Neuronal stem cell (in vitro differentiated cells): ENCODE results near the gene PIWIL1.

ENCODE experiments used
- DNase-seq: peaks from one replicate; pipeline ENCODE4 v3.0.0-alpha.2; 2013; ENCODE audit warnings: low spot score
- H2AFZ ChIP-seq: one replicate; pipeline ENCODE4 v1.6.1; 2013; ENCODE audit warnings: mild to moderate bottlenecking, low read length, inconsistent platforms
- H2AK5ac ChIP-seq: 2 replicates; pipeline ENCODE4 v1.6.1; 2013; ENCODE audit warnings: low read depth, mild to moderate bottlenecking, inconsistent platforms, low read length, moderate library complexity, mixed read lengths
- H2BK120ac ChIP-seq: 2 replicates; pipeline ENCODE4 v1.6.1; 2013; ENCODE audit warnings: low read depth, mild to moderate bottlenecking, inconsistent platforms, low read length, moderate library complexity, mixed read lengths
- H2BK12ac ChIP-seq: one replicate; pipeline ENCODE4 v1.6.1; 2013; ENCODE audit warnings: low read length, inconsistent platforms
- H2BK15ac ChIP-seq: 2 replicates; pipeline ENCODE4 v1.6.1; 2013; ENCODE audit warnings: mild to moderate bottlenecking, low read length, inconsistent platforms, mixed read lengths
- H2BK5ac ChIP-seq: one replicate; pipeline ENCODE4 v1.6.1; 2013; ENCODE audit warnings: inconsistent platforms, mild to moderate bottlenecking, low read length, moderate library complexity
- H3K14ac ChIP-seq: one replicate; pipeline ENCODE4 v1.6.1; 2013; ENCODE audit warnings: low read length, inconsistent platforms
- H3K18ac ChIP-seq: 2 replicates; pipeline ENCODE4 v1.6.1; 2013; ENCODE audit warnings: low read length, inconsistent platforms
- H3K23ac ChIP-seq: 2 replicates; pipeline ENCODE4 v1.6.1; 2013; ENCODE audit warnings: low read depth, mild to moderate bottlenecking, mixed read lengths, low read length, inconsistent platforms; ENCODE audit not compliant: poor library complexity
- H3K27ac ChIP-seq: replicated peaks from 3 replicates; pipeline ENCODE4 v1.5.1; 2013; ENCODE audit warnings: low read length, inconsistent platforms
- H3K27me3 ChIP-seq, 3 experiments: 2 replicates each; pipeline ENCODE4 v1.6.1; 2013; ENCODE audit warnings: low read length in 3 of 3, mild to moderate bottlenecking in 2 of 3, inconsistent platforms in 1 of 3, low read depth in 1 of 3, mixed read lengths in 1 of 3, moderate library complexity in 1 of 3; ENCODE audit not compliant: control insufficient read depth in 3 of 3, insufficient read depth in 3 of 3
- H3K36me3 ChIP-seq, 2 donors: replicated peaks in 1 of 2; 2 replicates each; pipeline ENCODE4 v1.6.1; 2013; ENCODE audit warnings: low read length in 2 of 2; ENCODE audit not compliant: control insufficient read depth in 2 of 2, insufficient read depth in 2 of 2
- H3K4ac ChIP-seq: 2 replicates; pipeline ENCODE4 v1.6.1; 2013; ENCODE audit warnings: inconsistent platforms, mild to moderate bottlenecking, low read length, moderate library complexity
- H3K4me1 ChIP-seq, 2 donors: 1 replicate in 1 of 2; 2 replicates in 1 of 2; pipeline ENCODE4 v1.6.1; 2013; ENCODE audit warnings: low read length in 2 of 2, low read depth in 1 of 2; ENCODE audit not compliant: control insufficient read depth in 2 of 2, insufficient read depth in 1 of 2
- H3K4me2 ChIP-seq: one replicate; pipeline ENCODE4 v1.6.1; 2013; ENCODE audit warnings: mild to moderate bottlenecking, low read length, inconsistent platforms; ENCODE audit not compliant: insufficient read depth, poor library complexity, severe bottlenecking
- H3K4me3 ChIP-seq, 2 donors: 2 replicates each; pipeline ENCODE4 v1.5.1; 2013; ENCODE audit warnings: low read length in 2 of 2, mild to moderate bottlenecking in 2 of 2, inconsistent platforms in 1 of 2, moderate library complexity in 1 of 2
- H3K79me1 ChIP-seq: one replicate; pipeline ENCODE4 v1.6.1; 2013; ENCODE audit warnings: low read depth, mild to moderate bottlenecking, inconsistent platforms, low read length, moderate library complexity
- H3K9ac ChIP-seq: one replicate; pipeline ENCODE4 v1.6.1; 2013; ENCODE audit warnings: mild to moderate bottlenecking, low read depth, low read length, inconsistent platforms; ENCODE audit not compliant: poor library complexity
- H3K9me3 ChIP-seq, 2 donors: replicated peaks in 1 of 2; 2 replicates each; pipeline versions ENCODE3 to v1.6.1; 2013; ENCODE audit warnings: low read length in 2 of 2, mild to moderate bottlenecking in 2 of 2, inconsistent platforms in 1 of 2, low read depth in 1 of 2, mixed read lengths in 1 of 2, moderate library complexity in 1 of 2; ENCODE audit not compliant: control insufficient read depth in 2 of 2, insufficient read depth in 1 of 2
- H4K8ac ChIP-seq: one replicate; pipeline ENCODE4 v1.6.1; 2013; ENCODE audit warnings: low read depth, mild to moderate bottlenecking, inconsistent platforms, low read length, moderate library complexity
- H4K91ac ChIP-seq: one replicate; pipeline ENCODE4 v1.6.1; 2013; ENCODE audit warnings: low read length, low read depth, mild to moderate bottlenecking, inconsistent platforms; ENCODE audit not compliant: poor library complexity
- WGBS, 2 donors: extraction: QIAGEN DNeasy Blood & Tissue Kit; methylation state at CpG; one replicate each; pipeline ENCODE4 v1.1.7; 2013; ENCODE audit warnings: missing lambda C conversion rate in 2 of 2, mixed read lengths in 1 of 2; ENCODE audit not compliant: insufficient read length in 2 of 2, insufficient replicate concordance in 1 of 2; ENCODE audit errors: extremely low coverage in 2 of 2; 5-methylcytosine and 5-hydroxymethylcytosine counted together

Gene PIWIL1

GRCh38 chr12:130357729-130358330 is 20.1 kb downstream of the PIWIL1 start:
- no peak overlapping the region for H3K4ac ChIP-seq
- H3K79me1 ChIP-seq = no peaks in the 10 kb centered on the region
- no peak overlapping the region for H3K9ac ChIP-seq
- H3K4me1 ChIP-seq = peaks cover 0 to 2% of the 10 kb centered on the region in 2 donors
- no peak overlapping the region for H2AFZ ChIP-seq
- H2BK12ac ChIP-seq = no peak overlapping the region
- no peak overlapping the region for H2BK120ac ChIP-seq
- H3K4me2 ChIP-seq = no peak overlapping the region
- no peak overlapping the region for H3K27ac ChIP-seq
- no peaks in the 10 kb centered on the region for H3K9me3 ChIP-seq
- H2AK5ac ChIP-seq = no peak overlapping the region
- H3K18ac ChIP-seq = no peak overlapping the region
- WGBS, 2 donors = no CpG with 5 or more reads among the region's 14 CpGs
- H3K23ac ChIP-seq = no peak overlapping the region
- no peak overlapping the region for H2BK15ac ChIP-seq
- H3K36me3 ChIP-seq = no peaks in the 10 kb centered on the region
- H3K14ac ChIP-seq = no peak overlapping the region
- no peak overlapping the region for H3K4me3 ChIP-seq
- no peak for DNase-seq
- H3K27me3 ChIP-seq = peaks cover 0 to 9% (median 0%) of the 10 kb centered on the region in 3 experiments
- no peak overlapping the region for H4K91ac ChIP-seq
- H2BK5ac ChIP-seq = no peak overlapping the region
- H4K8ac ChIP-seq = no peak overlapping the region

GRCh38 chr12:130362060-130362459 is 24.4 kb downstream of the PIWIL1 start:
- no peaks in the 10 kb centered on the region for H3K9me3 ChIP-seq
- H4K91ac ChIP-seq = no peak overlapping the region
- H2BK120ac ChIP-seq = no peak overlapping the region
- no peak overlapping the region for H2BK12ac ChIP-seq
- no CpG with 5 or more reads among the region's 5 CpGs for WGBS, 2 donors
- H3K27ac ChIP-seq = no peak overlapping the region
- H2BK5ac ChIP-seq = no peak overlapping the region
- no peak overlapping the region for H2AK5ac ChIP-seq
- no peaks in the 10 kb centered on the region for H3K4me1 ChIP-seq
- peaks cover 0 to 12% (median 0%) of the 10 kb centered on the region in 3 experiments for H3K27me3 ChIP-seq
- no peak overlapping the region for H3K9ac ChIP-seq
- H3K23ac ChIP-seq = no peak overlapping the region
- no peak for DNase-seq
- H2BK15ac ChIP-seq = no peak overlapping the region
- no peak overlapping the region for H3K18ac ChIP-seq
- H3K4ac ChIP-seq = no peak overlapping the region
- H3K4me3 ChIP-seq = no peak overlapping the region
- H4K8ac ChIP-seq = no peak overlapping the region
- H3K79me1 ChIP-seq = no peaks in the 10 kb centered on the region
- H3K4me2 ChIP-seq = no peak overlapping the region
- no peak overlapping the region for H3K14ac ChIP-seq
- H2AFZ ChIP-seq = no peak overlapping the region
- H3K36me3 ChIP-seq = no peaks in the 10 kb centered on the region

- Histone ChIP-seq H2BK5ac (no peak overlapping the region), H3K27ac (no peak overlapping the region), H3K23ac (no peak overlapping the region), H3K18ac (no peak overlapping the region), H3K9me3 (no peaks in the 10 kb centered on the region), H4K8ac (no peak overlapping the region), H3K4me2 (no peak overlapping the region), H4K91ac (no peak overlapping the region), H3K9ac (no peak overlapping the region), H2BK120ac (no peak overlapping the region), H2AK5ac (no peak overlapping the region), H3K4ac (no peak overlapping the region), H2BK15ac (no peak overlapping the region), H3K4me3 (no peak overlapping the region), H3K27me3 (peaks cover 0 to 3% (median 0%) of the 10 kb centered on the region in 3 experiments), H3K79me1 (no peaks in the 10 kb centered on the region), H2AFZ (no peak overlapping the region), H3K14ac (no peak overlapping the region), H3K4me1 (no peaks in the 10 kb centered on the region), H3K36me3 (no peaks in the 10 kb centered on the region), H2BK12ac (no peak overlapping the region)
- DNase-seq = no peak
- no CpG with 5 or more reads among the region's 2 CpGs for whole genome bisulfite sequencing, 2 donors
Observed at GRCh38 chr12:130364578-130364977, 26.9 kb downstream of the PIWIL1 start.

GRCh38 chr12:130366159-130366558 is 28.5 kb downstream of the PIWIL1 start:
- H3K4me1 ChIP-seq = no peaks in the 10 kb centered on the region
- H2BK15ac ChIP-seq = no peak overlapping the region
- no peaks in the 10 kb centered on the region for H3K36me3 ChIP-seq
- H4K8ac ChIP-seq = no peak overlapping the region
- H3K9me3 ChIP-seq = no peaks in the 10 kb centered on the region
- no peak overlapping the region for H2BK5ac ChIP-seq
- no peak overlapping the region for H3K27ac ChIP-seq
- no peak overlapping the region for H4K91ac ChIP-seq
- H3K4ac ChIP-seq = no peak overlapping the region
- H3K14ac ChIP-seq = no peak overlapping the region
- H3K23ac ChIP-seq = peak overlapping the region; percentile 76
- no peak overlapping the region for H2AK5ac ChIP-seq
- DNase-seq = no peak
- no CpG with 5 or more reads among the region's 7 CpGs for WGBS, 2 donors
- no peak overlapping the region for H3K4me2 ChIP-seq
- peaks cover 0 to 6% (median 0%) of the 10 kb centered on the region in 3 experiments for H3K27me3 ChIP-seq
- H3K18ac ChIP-seq = peak overlapping the region; percentile 32
- no peak overlapping the region for H3K9ac ChIP-seq
- H2AFZ ChIP-seq = no peak overlapping the region
- H3K4me3 ChIP-seq = no peak overlapping the region
- no peak overlapping the region for H2BK120ac ChIP-seq
- H3K79me1 ChIP-seq = no peaks in the 10 kb centered on the region
- H2BK12ac ChIP-seq = no peak overlapping the region
